ENCODE results near the gene CERK. TPM values are rescaled to one million over a fixed set of nuclear protein-coding genes. Genes with fewer than 3 reads are reported as not detected.

Gene CERK
- total and polyA plus RNA-seq, 9 of the 15 experiments (the other 6 are each of a cell fraction or from before 2014, with no cell fraction given): 1.1 to 14.9 (median 8.7) TPM

DNA sequence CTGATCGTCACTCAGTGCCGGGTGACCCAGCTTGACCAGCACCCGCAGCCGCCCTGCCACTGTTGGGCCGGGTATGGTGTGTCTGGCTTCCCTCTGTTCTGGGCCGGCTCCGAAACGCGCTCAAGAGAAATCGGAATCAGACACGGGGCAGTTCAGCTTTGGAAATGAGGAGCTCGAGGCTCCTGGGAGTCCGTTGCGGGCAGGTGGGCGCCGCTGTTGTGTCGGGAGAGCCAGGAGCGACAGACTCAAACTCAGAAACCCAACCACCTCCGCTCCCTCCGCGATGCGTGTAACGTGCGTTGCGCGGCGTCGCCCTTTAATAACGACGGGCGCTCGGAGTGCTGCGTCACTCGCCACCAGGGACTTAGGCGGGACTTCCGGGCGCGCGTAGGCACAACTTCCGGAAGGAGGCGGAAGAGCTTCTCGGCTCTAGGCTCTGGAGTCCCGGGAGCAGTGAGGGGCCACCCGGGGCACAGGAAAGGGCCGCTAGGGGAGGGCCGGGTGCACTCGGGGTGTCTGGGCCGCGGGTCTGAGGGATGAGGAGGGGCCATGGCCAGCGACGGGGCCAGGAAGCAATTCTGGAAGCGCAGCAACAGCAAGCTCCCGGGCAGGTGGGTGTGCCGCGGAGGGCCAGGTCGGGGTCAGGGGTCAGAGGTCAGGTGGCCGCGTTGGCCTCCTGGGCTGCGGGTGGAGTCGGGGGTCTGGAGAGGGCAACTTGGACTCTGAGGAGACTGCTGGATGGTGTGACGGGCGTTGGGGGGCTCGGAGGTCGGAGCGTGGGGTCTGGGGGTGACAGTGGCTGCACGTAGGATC, 24.4 kb upstream of the CERK start, which contains the start of gene TBC1D22A:
Gene TBC1D22A (plus strand): TSS at position 413 of the 813 bp plus-strand sequence. CDS start 137 bp downstream, at position 550.
- intact Hi-C loops (cut with micrococcal nuclease): no loop called here
- Histone ChIP-seq H3K36me3 (ENCODE audit: control insufficient read depth, insufficient read depth, low read length) (peaks cover 24% of the 10 kb centered on the region; the same call in 2 of the 3 replicates), H3K4me1 (replicated peaks in 1 of 2; ENCODE audit: control insufficient read depth in 2 of 2, insufficient read depth in 2 of 2, low read length in 2 of 2) (peaks cover 5 to 10% of the 10 kb centered on the region in 2 experiments; a peak in 4 of 5 replicates), H3K79me2 (ENCODE audit: control insufficient read depth, insufficient read depth, low read length) (peaks cover 51% of the 10 kb centered on the region), H4K20me1 (replicated peaks; ENCODE audit: control insufficient read depth, insufficient read depth, low read length) (no peaks in the 10 kb centered on the region; the same call in 1 of the 2 replicates), H3K27me3 (ENCODE audit: control insufficient read depth in 2 of 2, insufficient read depth in 2 of 2, low read length in 2 of 2) (no peaks in the 10 kb centered on the region), H3K9ac (ENCODE audit: insufficient read depth in 1 of 2, low read depth in 2 of 2, low read length in 2 of 2) (peak within 1 kb of the TSS; percentile 96 to 98), H3K9me3 (replicated peaks; ENCODE audit: control insufficient read depth, insufficient read depth, low read depth, low read length) (no peaks in the 10 kb centered on the region), H3K4me3 (peak within 1 kb of the TSS; percentile 90), H2AFZ (ENCODE audit: low read depth, low read length) (peak within 1 kb of the TSS; percentile 89), H3K9me1 (ENCODE audit: control insufficient read depth, insufficient read depth, low read length) (no peaks in the 10 kb centered on the region), H3K4me2 (ENCODE audit: insufficient read depth, low read length) (peak within 1 kb of the TSS; percentile 94), H3K27ac (ENCODE audit: extremely low read depth, low read depth, low read length) (peak within 1 kb of the TSS; percentile 92)
- ChIA-PET CTCF (ENCODE audit: low intra/inter-chr PET ratio) (no interaction called here), POLR2A (interaction anchor here (0.6 to 2.9 kb wide), 22 partner anchors 10 to 767 kb away, joined by 3 to 27 read pairs (median 3); no protein-coding TSS in a partner anchor)
- no TSS peak for BruUV-seq (replicated peaks)
- in situ Hi-C loops (cut with MboI): no loop called here
- under 1% methylated on average over 47 of the region's 66 CpGs for WGBS (ENCODE audit: insufficient coverage, low coverage, missing lambda C conversion rate)
- ATAC-seq (peak; percentile 93), DNase-seq (ENCODE audit: extremely low read depth in 1 of 4, low spot score in 3 of 4) (peak; percentile 85 to 94 (median 88)), FAIRE-seq (peak; percentile 91)
- TF ChIP-seq, protein P1, sequence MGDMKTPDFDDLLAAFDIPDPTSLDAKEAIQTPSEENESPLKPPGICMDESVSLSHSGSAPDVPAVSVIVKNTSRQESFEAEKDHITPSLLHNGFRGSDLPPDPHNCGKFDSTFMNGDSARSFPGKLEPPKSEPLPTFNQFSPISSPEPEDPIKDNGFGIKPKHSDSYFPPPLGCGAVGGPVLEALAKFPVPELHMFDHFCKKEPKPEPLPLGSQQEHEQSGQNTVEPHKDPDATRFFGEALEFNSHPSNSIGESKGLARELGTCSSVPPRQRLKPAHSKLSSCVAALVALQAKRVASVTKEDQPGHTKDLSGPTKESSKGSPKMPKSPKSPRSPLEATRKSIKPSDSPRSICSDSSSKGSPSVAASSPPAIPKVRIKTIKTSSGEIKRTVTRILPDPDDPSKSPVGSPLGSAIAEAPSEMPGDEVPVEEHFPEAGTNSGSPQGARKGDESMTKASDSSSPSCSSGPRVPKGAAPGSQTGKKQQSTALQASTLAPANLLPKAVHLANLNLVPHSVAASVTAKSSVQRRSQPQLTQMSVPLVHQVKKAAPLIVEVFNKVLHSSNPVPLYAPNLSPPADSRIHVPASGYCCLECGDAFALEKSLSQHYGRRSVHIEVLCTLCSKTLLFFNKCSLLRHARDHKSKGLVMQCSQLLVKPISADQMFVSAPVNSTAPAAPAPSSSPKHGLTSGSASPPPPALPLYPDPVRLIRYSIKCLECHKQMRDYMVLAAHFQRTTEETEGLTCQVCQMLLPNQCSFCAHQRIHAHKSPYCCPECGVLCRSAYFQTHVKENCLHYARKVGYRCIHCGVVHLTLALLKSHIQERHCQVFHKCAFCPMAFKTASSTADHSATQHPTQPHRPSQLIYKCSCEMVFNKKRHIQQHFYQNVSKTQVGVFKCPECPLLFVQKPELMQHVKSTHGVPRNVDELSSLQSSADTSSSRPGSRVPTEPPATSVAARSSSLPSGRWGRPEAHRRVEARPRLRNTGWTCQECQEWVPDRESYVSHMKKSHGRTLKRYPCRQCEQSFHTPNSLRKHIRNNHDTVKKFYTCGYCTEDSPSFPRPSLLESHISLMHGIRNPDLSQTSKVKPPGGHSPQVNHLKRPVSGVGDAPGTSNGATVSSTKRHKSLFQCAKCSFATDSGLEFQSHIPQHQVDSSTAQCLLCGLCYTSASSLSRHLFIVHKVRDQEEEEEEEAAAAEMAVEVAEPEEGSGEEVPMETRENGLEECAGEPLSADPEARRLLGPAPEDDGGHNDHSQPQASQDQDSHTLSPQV (IDR thresholded peaks at IDR 0.05): no peak
- TF ChIP-seq NCOA1 (IDR thresholded peaks at IDR 0.05; ENCODE audit: low read depth): no peak
- TF ChIP-seq, protein P2, sequence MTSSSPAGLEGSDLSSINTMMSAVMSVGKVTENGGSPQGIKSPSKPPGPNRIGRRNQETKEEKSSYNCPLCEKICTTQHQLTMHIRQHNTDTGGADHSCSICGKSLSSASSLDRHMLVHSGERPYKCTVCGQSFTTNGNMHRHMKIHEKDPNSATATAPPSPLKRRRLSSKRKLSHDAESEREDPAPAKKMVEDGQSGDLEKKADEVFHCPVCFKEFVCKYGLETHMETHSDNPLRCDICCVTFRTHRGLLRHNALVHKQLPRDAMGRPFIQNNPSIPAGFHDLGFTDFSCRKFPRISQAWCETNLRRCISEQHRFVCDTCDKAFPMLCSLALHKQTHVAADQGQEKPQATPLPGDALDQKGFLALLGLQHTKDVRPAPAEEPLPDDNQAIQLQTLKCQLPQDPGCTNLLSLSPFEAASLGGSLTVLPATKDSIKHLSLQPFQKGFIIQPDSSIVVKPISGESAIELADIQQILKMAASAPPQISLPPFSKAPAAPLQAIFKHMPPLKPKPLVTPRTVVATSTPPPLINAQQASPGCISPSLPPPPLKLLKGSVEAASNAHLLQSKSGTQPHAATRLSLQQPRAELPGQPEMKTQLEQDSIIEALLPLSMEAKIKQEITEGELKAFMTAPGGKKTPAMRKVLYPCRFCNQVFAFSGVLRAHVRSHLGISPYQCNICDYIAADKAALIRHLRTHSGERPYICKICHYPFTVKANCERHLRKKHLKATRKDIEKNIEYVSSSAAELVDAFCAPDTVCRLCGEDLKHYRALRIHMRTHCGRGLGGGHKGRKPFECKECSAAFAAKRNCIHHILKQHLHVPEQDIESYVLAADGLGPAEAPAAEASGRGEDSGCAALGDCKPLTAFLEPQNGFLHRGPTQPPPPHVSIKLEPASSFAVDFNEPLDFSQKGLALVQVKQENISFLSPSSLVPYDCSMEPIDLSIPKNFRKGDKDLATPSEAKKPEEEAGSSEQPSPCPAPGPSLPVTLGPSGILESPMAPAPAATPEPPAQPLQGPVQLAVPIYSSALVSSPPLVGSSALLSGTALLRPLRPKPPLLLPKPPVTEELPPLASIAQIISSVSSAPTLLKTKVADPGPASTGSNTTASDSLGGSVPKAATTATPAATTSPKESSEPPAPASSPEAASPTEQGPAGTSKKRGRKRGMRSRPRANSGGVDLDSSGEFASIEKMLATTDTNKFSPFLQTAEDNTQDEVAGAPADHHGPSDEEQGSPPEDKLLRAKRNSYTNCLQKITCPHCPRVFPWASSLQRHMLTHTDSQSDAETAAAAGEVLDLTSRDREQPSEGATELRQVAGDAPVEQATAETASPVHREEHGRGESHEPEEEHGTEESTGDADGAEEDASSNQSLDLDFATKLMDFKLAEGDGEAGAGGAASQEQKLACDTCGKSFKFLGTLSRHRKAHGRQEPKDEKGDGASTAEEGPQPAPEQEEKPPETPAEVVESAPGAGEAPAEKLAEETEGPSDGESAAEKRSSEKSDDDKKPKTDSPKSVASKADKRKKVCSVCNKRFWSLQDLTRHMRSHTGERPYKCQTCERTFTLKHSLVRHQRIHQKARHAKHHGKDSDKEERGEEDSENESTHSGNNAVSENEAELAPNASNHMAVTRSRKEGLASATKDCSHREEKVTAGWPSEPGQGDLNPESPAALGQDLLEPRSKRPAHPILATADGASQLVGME (CRISPR knock-in tag; IDR thresholded peaks at IDR 0.05): no peak
- TF ChIP-seq PRMT5 (CRISPR knock-in tag; IDR thresholded peaks at IDR 0.05): no peak
- peak; percentile 98 for TF ChIP-seq MTA1 (IDR thresholded peaks at IDR 0.05; ENCODE audit: borderline replicate concordance)
- TF ChIP-seq, protein P3, sequence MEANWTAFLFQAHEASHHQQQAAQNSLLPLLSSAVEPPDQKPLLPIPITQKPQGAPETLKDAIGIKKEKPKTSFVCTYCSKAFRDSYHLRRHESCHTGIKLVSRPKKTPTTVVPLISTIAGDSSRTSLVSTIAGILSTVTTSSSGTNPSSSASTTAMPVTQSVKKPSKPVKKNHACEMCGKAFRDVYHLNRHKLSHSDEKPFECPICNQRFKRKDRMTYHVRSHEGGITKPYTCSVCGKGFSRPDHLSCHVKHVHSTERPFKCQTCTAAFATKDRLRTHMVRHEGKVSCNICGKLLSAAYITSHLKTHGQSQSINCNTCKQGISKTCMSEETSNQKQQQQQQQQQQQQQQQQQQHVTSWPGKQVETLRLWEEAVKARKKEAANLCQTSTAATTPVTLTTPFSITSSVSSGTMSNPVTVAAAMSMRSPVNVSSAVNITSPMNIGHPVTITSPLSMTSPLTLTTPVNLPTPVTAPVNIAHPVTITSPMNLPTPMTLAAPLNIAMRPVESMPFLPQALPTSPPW (CRISPR knock-in tag; IDR thresholded peaks at IDR 0.05): no peak
- TF ChIP-seq MLLT1 (IDR thresholded peaks at IDR 0.05): no peak
